ENCODE data around the gene TAAR2.

Gene TAAR2

DNA sequence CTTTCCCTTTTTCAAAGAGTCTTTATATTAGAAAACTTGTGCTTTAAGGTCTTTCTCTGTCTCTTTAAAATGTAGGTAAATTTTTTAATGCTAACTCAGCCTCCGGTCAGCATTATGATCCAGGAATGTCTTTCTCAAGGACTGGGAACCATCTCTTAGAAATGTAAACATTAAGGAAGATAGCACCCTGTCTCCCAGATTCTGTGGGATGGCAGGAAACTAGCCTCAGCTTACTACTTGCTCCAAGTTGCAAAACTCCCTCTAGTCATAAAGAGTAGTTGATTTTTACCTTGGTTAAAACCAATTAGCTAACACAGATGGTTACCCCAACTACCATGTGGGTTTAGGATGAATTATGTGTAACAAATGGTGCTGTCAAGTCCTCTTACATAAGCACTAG is 39.6 kb upstream of the TAAR2 start:
- DNase-seq (ENCODE audit: low read depth) = no peak
- H3K4me3 ChIP-seq (ENCODE audit: low read depth, low read length) = no peak overlapping the region
- TF ChIP-seq, protein P1, sequence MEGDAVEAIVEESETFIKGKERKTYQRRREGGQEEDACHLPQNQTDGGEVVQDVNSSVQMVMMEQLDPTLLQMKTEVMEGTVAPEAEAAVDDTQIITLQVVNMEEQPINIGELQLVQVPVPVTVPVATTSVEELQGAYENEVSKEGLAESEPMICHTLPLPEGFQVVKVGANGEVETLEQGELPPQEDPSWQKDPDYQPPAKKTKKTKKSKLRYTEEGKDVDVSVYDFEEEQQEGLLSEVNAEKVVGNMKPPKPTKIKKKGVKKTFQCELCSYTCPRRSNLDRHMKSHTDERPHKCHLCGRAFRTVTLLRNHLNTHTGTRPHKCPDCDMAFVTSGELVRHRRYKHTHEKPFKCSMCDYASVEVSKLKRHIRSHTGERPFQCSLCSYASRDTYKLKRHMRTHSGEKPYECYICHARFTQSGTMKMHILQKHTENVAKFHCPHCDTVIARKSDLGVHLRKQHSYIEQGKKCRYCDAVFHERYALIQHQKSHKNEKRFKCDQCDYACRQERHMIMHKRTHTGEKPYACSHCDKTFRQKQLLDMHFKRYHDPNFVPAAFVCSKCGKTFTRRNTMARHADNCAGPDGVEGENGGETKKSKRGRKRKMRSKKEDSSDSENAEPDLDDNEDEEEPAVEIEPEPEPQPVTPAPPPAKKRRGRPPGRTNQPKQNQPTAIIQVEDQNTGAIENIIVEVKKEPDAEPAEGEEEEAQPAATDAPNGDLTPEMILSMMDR (IDR thresholded peaks at IDR 0.05; ENCODE audit: control insufficient read depth, extremely low read depth, insufficient read depth) = no peak

DNA sequence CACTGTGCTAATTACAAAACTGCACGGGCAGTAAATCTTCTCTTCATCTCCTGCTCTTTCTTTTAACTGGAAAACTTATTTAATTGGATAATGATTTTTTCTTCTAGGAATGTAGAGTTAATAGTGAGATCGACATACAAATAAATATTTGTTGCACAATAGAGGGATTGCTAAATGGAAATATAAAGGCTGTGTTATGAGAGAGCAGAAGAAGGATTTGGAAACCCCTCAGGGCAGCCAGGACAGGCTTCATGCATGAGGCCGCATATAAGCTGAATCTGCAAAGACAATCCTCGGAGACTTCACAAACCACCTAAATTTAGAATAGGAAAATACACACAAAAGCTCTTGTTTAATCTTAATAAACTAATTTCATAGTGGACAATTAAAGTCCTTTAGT is 37.8 kb upstream of the TAAR2 start:
- TF ChIP-seq, protein P1 (IDR thresholded peaks at IDR 0.05; ENCODE audit: control insufficient read depth, extremely low read depth, insufficient read depth) = no peak
- no peak for DNase-seq (ENCODE audit: low read depth)
- no peak overlapping the region for H3K4me3 ChIP-seq (ENCODE audit: low read depth, low read length)

DNA sequence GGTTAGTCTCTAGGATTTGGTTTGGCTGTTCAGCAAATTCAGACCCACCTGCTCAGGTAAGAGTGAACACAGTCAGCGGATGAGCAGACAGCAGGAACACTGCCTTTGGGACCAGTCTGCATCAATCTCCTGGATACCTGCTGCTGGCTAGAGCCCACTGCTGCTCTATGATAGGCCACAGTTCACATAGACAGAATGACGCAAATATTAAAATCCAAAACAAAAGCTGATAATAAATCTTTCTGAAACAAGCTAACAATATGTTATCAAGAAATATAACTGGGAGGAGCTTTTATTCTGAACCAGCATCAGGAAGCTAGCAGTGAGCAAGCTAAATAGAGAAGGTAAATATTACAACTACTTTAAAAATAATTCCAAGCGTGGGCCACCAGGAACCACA is 35.0 kb upstream of the TAAR2 start, which contains the start of gene TAAR1:
Gene TAAR1 (minus strand): TSS at position 101 of the 400 bp plus-strand sequence. CDS start 13,179 bp downstream, outside the sequence.
- no peak within 1 kb of the TSS for H3K4me3 ChIP-seq (ENCODE audit: low read depth, low read length)
- no peak for DNase-seq (ENCODE audit: low read depth)
- TF ChIP-seq, protein P1 (IDR thresholded peaks at IDR 0.05; ENCODE audit: control insufficient read depth, extremely low read depth, insufficient read depth) = no peak

DNA sequence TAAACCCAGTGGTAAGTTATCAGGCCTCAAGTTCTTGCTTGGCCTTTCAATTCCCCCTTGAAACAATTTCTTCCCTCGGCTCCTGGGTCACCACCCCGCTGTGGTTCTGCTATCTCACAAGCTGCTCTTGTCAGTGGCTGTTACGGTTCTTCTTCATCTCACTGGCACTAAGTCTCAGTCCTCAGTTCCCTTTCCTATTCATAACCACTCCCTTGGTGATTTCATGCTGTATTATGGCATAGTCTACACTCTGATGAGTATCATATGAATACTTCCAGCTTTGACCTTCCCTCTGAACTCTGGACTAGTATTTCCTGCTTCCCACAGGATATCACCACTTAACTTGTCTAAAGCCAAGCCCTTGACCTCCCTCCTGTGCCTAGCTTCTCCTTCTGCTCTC is 27.0 kb upstream of the TAAR2 start:
- DNase-seq (ENCODE audit: low read depth) = no peak
- H3K4me3 ChIP-seq (ENCODE audit: low read depth, low read length) = no peak overlapping the region

DNA sequence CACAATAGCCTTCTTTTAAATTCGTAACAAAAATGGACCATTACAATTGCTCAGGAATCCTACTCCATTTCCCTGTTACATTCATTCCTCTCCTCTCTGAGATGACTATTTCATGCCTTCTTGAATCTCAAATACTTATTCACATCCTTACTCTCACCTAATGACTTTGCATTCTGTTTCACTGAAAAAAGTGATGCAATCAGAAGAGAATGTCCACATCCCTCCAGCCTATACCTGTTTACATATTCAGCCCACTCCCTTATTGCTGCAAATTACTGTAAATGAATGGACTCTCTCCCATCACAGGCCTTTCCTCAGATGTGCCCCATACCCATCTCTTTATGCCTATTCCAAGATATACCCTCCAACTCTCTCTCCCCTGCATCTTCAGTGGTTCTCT is 26.4 kb upstream of the TAAR2 start:
- DNase-seq (ENCODE audit: low read depth) = no peak
- TF ChIP-seq, protein P1 (IDR thresholded peaks at IDR 0.05; ENCODE audit: control insufficient read depth, extremely low read depth, insufficient read depth) = no peak
- no peak overlapping the region for H3K4me3 ChIP-seq (ENCODE audit: low read depth, low read length)

More for the DNA sequence above, 27.0 kb upstream of the TAAR2 start:
- TF ChIP-seq, protein P1 (IDR thresholded peaks at IDR 0.05; ENCODE audit: control insufficient read depth, extremely low read depth, insufficient read depth) = no peak

DNA sequence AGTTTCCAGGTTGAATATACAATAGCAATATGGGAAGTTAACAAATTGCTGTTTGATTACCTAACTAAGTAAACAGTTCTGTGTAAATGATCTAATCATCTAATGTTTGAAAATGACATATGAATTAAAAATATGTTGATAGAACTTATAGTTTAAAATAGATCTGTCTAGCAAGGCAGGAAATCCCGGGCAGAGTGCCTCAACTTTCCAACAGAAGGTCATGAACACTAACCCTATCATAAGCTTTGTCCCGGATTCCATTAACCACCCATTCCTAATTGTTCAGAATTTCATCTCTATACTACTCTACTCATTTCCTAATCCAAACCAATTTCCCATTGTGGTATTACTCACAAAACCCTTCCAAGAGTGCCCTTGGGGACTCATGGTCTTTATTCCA is 24.8 kb upstream of the TAAR2 start:
- TF ChIP-seq, protein P1 (IDR thresholded peaks at IDR 0.05; ENCODE audit: control insufficient read depth, extremely low read depth, insufficient read depth) = no peak
- DNase-seq (ENCODE audit: low read depth) = no peak
- H3K4me3 ChIP-seq (ENCODE audit: low read depth, low read length) = no peak overlapping the region

DNA sequence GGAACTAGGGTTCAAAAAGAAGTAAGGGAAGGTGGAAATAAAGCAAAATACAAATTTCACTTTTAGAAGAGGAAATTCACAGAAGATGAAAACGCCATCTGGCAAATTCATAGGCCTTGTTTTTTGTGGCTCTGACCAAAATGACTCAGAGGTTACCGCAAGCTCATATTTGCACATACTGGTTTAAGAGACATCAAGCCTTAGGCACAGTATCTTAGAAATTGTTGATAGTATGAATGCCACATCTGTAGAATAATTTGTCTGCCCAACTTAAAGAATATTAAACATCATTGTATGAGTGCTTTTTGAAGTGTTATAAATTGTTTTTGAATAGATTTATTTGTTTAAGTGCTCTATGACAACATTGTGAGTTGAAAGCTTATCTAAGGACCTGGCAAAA is 24.3 kb upstream of the TAAR2 start:
- H3K4me3 ChIP-seq (ENCODE audit: low read depth, low read length) = no peak overlapping the region
- TF ChIP-seq, protein P1 (IDR thresholded peaks at IDR 0.05; ENCODE audit: control insufficient read depth, extremely low read depth, insufficient read depth) = no peak
- no peak for DNase-seq (ENCODE audit: low read depth)

All from LNCaP clone FGC (cell line).